OCI-LY7 (cell line): ENCODE results near the gene ST6GAL1.

Experiments used
- EZH2phosphoT487 ChIP-seq: fragments of 200-600 bp; sonication (generic); IDR thresholded peaks from 2 replicates; pipeline ENCODE4 v1.6.1; 2018; ENCODE audit warnings: low read depth, borderline replicate concordance, mild to moderate bottlenecking, mixed run types, antibody characterized with exemption, low read length, moderate library complexity, mixed read lengths
- TF ChIP-seq, protein P1 (sequence below): fragments of 200-600 bp; sonication (generic); conservative IDR thresholded peaks from 2 replicates; pipeline ENCODE4 v1.5.1; 2014; ENCODE audit warnings: mild to moderate bottlenecking, antibody characterized with exemption, low read length, moderate library complexity, mixed read lengths

DNA sequence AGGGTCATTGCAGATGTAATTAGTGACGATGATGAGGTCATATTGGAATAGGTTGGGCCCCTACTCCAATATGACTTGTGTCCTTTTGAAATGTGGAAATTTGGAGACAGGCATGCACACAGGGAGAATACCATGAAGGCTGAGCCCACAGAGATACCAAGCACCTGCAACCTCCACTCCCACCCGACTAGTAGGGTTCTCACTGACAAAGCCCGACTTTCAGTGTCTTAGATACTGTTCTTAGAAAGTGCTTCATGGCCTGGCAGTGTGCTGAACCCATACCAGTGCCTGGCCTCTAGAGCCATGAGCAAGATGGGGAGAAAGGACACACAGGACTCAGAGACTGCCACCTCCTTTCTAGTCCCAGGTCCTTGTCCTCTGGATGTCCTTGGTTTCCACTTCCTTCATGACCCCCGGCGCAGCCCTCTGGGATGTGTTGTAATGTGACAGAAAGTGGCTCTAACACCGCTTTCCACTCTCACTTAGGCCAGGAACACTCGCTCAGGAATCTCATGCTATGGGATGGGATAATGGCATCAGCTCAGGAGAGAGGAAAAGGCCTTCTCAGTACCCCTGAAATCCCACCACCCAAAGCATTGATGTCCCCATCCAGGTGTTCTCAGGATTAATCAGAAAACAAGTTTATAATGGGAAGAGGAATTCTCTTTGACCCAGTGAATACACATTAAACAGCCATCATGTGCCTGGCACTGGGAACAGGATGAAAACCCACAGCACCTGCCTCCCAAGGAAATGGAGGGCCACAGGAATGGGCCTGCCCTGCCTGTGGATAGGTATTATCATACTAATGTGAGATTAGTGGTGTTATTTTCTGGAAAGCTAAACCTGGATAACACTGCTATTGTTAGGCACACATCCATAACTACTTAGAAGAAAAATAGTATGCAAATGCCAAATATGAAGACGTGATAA, 149.0 kb downstream of the ST6GAL1 start:
- TF ChIP-seq, protein P1, sequence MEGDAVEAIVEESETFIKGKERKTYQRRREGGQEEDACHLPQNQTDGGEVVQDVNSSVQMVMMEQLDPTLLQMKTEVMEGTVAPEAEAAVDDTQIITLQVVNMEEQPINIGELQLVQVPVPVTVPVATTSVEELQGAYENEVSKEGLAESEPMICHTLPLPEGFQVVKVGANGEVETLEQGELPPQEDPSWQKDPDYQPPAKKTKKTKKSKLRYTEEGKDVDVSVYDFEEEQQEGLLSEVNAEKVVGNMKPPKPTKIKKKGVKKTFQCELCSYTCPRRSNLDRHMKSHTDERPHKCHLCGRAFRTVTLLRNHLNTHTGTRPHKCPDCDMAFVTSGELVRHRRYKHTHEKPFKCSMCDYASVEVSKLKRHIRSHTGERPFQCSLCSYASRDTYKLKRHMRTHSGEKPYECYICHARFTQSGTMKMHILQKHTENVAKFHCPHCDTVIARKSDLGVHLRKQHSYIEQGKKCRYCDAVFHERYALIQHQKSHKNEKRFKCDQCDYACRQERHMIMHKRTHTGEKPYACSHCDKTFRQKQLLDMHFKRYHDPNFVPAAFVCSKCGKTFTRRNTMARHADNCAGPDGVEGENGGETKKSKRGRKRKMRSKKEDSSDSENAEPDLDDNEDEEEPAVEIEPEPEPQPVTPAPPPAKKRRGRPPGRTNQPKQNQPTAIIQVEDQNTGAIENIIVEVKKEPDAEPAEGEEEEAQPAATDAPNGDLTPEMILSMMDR: no peak
- TF ChIP-seq EZH2phosphoT487: no peak
